KOPT-K1 (cell line): Measurements from ENCODE around the gene DBN1.

Experiments
- H3K27ac ChIP-seq: fragments of 200-600 bp; sonication (generic); 2 replicates; pipeline ENCODE4 v1.5.1; 2016; ENCODE audit warnings: antibody characterized with exemption, mild to moderate bottlenecking, low read depth, low read length; ENCODE audit not compliant: poor library complexity, severe bottlenecking
- H3K36me3 ChIP-seq: fragments of 200-600 bp; sonication (generic); 2 replicates; pipeline ENCODE4 v1.5.1; 2017; ENCODE audit warnings: antibody characterized with exemption, mild to moderate bottlenecking, low read length, moderate library complexity; ENCODE audit not compliant: insufficient read depth
- H3K9me3 ChIP-seq: fragments of 200-600 bp; sonication (generic); 2 replicates; pipeline ENCODE4 v1.5.1; 2017; ENCODE audit warnings: antibody characterized with exemption, low read length, mild to moderate bottlenecking; ENCODE audit not compliant: insufficient read depth, poor library complexity, severe bottlenecking

The DBN1 gene

GRCh38 chr5:177459819-177460628 is 13.4 kb downstream of the DBN1 start:
- H3K9me3 ChIP-seq, result no peaks in the 10 kb centered on the region
- peaks cover 43% of the 10 kb centered on the region for H3K36me3 ChIP-seq
- no peak overlapping the region for H3K27ac ChIP-seq

- Histone ChIP-seq H3K36me3 (peaks cover 42% of the 10 kb centered on the region), H3K9me3 (no peaks in the 10 kb centered on the region), H3K27ac (no peak overlapping the region)
Observed at GRCh38 chr5:177459357-177459756, 14.1 kb downstream of the DBN1 start.

DNA sequence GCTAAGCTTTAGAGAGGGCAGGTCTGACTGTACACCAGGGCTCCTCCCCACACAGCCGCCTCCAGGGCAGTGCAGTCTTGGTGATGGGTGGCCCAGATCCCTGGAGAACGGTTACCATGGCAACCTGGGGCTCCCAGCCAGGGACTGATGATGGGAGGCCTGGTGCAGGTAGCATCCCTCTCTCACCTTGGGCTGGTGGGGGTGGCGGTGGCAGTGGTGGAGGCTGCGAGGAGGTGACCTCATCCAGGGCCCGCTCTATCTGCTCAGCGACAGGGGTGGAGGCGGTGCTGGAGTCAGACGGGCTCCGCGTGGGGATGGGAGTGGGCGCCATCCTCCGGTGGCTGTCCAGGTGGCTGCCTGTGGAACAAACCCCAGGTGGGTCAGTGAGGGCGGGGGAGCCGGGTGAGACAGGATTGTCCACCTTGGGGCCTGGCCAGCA is 14.5 kb downstream of the DBN1 start:
- H3K27ac ChIP-seq, result no peak overlapping the region
- peaks cover 42% of the 10 kb centered on the region for H3K36me3 ChIP-seq
- H3K9me3 ChIP-seq, result no peaks in the 10 kb centered on the region

GRCh38 chr5:177457852-177458681 is 15.4 kb downstream of the DBN1 start:
- H3K9me3 ChIP-seq, result no peaks in the 10 kb centered on the region

GRCh38 chr5:177456976-177457851 is 16.2 kb downstream of the DBN1 start:
- peaks cover 36% of the 10 kb centered on the region for H3K36me3 ChIP-seq
- no peaks in the 10 kb centered on the region for H3K9me3 ChIP-seq
- H3K27ac ChIP-seq, result no peak overlapping the region

More at GRCh38 chr5:177457852-177458681, 15.4 kb downstream of the DBN1 start:
- Histone ChIP-seq H3K36me3 (peaks cover 37% of the 10 kb centered on the region), H3K27ac (no peak overlapping the region)

- no peaks in the 10 kb centered on the region for H3K9me3 ChIP-seq
- H3K27ac ChIP-seq, result no peak overlapping the region
- H3K36me3 ChIP-seq, result peaks cover 36% of the 10 kb centered on the region
Observed at GRCh38 chr5:177456591-177456964, 16.9 kb downstream of the DBN1 start.

DNA sequence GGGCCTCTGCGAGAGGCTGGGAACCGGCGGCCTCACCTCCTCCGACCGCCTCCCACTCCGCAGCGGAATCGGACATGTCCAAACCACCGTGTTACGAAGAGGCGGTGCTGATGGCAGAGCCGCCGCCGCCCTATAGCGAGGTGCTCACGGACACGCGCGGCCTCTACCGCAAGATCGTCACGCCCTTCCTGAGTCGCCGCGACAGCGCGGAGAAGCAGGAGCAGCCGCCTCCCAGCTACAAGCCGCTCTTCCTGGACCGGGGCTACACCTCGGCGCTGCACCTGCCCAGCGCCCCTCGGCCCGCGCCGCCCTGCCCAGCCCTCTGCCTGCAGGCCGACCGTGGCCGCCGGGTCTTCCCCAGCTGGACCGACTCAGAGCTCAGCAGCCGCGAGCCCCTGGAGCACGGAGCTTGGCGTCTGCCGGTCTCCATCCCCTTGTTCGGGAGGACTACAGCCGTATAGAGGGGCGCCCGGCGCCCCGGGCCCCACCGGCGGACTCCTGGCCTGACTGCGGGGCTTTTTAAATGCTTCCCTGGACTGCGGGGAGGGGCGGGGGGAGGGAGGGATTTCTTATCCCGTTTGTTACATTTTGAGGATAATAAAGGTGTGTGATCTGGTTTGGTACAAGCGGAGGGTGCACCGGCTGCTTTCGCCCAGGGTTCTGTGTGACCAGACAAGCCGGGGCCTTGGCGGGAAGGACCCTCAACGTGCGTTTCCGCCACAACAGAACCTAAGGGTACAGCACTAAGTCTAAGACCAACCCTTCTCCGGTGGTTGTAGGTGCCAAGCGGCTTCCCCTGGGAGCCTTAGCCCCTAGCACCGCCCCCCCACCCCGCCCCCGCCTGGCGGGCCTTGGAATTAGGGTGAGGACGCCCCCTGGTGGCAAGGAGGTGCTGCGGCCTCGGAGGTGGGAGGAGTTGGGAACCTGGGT is 17.5 kb downstream of the DBN1 start:
- peak overlapping the region; percentile 60 for H3K27ac ChIP-seq
- H3K36me3 ChIP-seq, result peaks cover 36% of the 10 kb centered on the region
- H3K9me3 ChIP-seq, result no peaks in the 10 kb centered on the region

- Histone ChIP-seq H3K9me3 (no peaks in the 10 kb centered on the region), H3K27ac (peak overlapping the region; percentile 60), H3K36me3 (peaks cover 33% of the 10 kb centered on the region)
Observed at GRCh38 chr5:177455036-177455660, 18.3 kb downstream of the DBN1 start.

- peak overlapping the region; percentile 60 for H3K27ac ChIP-seq
- peaks cover 26% of the 10 kb centered on the region for H3K36me3 ChIP-seq
- no peaks in the 10 kb centered on the region for H3K9me3 ChIP-seq
Observed at GRCh38 chr5:177454397-177455035, 18.9 kb downstream of the DBN1 start.

- Histone ChIP-seq H3K27ac (no peak overlapping the region), H3K36me3 (peaks cover 21% of the 10 kb centered on the region), H3K9me3 (no peaks in the 10 kb centered on the region)
Observed at GRCh38 chr5:177453852-177454396, 19.5 kb downstream of the DBN1 start.

DNA sequence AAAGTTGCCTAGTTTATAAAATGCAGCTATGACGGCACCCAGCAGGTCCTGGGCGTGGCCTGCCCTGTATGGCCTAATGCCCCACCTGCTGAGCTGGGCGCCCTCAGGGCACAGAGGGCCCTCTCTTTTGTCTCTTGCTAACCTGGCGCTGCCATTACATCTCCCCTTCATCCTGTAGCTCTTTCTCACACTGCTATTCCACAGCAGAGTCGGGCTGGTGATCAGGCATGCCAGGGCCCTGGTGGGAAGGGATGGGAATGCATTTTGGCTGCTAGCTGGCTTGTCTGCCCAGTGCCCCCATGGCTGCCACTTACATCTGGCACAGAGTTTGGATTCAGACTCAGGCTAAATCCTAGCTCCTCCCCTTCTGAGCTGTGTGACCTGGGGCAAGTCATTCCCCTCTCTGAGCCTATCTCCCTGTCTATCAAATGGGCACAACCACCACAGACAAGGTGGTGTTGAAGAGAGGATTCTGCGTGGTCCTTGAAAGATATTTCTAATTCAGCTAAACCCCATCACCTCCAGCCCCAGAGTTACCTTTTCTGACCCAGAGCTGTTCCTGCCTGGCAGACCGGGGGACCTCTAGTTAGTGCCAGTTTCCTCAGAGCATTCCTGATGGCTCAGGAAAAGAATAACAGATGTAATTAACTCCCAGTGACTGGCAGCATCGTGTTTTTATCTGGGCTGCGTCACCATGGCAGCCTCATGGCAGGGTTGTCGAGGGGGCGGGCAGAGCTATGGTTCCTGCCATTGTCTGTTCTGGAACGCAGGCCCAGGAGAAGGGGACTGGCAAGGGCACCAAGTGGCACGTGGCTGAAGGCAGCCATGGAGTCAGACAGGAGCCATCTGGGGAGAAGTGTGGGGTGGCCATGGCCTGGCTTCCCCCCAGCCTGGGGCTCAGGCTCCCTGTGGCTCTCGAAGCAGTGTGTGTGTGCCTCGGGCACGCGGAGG is 20.5 kb downstream of the DBN1 start:
- Histone ChIP-seq H3K9me3 (no peaks in the 10 kb centered on the region), H3K36me3 (peaks cover 11% of the 10 kb centered on the region), H3K27ac (no peak overlapping the region)

DNA sequence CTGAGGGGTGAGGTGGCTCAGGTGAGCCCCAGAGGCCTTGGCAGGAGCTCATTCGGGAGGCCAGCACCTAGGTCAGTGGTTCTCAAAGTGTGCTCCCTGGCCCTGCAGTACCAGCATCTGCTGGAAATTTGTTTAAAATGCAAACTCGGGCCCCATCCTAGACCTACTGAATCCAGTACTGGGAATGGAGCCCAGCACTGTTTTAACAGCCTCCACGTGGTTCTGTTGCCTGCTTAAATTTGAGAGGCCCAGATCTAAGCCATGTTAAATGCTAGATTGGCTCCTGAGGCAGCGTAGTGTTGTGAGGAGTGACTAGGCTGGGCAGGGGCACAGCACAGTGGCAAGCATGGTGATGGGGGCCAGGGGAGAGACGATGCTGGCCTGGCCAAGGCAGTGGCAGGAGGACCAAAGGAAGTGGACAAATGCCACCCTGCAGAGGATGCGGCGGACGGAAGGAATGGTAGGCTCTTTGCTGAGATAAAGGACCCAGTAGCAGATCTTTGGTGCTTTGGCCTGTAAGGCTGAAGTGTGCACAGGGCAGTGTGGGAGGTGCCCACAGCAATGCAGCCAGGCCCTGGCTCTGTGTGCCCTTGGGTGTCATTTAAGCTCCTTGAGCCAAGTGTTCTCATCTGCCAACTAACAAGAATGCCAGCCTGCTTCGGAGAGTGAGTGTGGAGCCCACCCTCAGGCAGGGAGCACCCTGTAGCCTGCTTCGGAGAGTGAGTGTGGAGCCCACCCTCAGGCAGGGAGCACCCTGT is 22.6 kb downstream of the DBN1 start:
- no peaks in the 10 kb centered on the region for H3K9me3 ChIP-seq
- H3K36me3 ChIP-seq, result no peaks in the 10 kb centered on the region
- H3K27ac ChIP-seq, result no peak overlapping the region
